ENCODE results near the gene ALOX5.
"Not testable (repeated sequence)": the region's sequence is repeated elsewhere in the genome, so short reads cannot be mapped to it uniquely, and the experiment has no call there.

DNA sequence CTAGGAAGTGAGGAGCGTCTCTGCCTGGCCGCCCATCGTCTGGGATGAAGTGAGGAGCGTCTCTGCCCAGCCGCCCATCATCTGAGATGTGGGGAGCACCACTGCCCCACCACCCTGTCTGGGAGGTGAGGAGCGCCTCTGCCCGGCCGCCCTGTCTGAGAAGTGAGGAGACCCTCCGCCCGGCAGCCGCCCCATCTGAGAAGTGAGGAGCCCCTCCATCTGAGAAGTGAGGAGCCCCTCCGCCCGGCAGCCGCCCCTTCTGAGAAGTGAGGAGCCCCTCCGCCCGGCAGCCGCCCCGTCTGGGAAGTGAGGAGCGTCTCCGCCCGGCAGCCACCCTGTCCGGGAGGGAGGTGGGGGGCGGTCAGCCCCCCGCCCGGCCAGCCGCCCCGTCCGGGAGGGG lies 17.6 kb downstream of the ALOX5 start:
- TF ChIP-seq, protein P1, sequence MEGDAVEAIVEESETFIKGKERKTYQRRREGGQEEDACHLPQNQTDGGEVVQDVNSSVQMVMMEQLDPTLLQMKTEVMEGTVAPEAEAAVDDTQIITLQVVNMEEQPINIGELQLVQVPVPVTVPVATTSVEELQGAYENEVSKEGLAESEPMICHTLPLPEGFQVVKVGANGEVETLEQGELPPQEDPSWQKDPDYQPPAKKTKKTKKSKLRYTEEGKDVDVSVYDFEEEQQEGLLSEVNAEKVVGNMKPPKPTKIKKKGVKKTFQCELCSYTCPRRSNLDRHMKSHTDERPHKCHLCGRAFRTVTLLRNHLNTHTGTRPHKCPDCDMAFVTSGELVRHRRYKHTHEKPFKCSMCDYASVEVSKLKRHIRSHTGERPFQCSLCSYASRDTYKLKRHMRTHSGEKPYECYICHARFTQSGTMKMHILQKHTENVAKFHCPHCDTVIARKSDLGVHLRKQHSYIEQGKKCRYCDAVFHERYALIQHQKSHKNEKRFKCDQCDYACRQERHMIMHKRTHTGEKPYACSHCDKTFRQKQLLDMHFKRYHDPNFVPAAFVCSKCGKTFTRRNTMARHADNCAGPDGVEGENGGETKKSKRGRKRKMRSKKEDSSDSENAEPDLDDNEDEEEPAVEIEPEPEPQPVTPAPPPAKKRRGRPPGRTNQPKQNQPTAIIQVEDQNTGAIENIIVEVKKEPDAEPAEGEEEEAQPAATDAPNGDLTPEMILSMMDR (IDR thresholded peaks at IDR 0.05; ENCODE audit: low read depth, low read length, missing input control): not testable (repeated sequence)
- not testable (repeated sequence) for TF ChIP-seq FOXA1 (IDR thresholded peaks at IDR 0.05); TAF1 (conservative IDR thresholded peaks at IDR 0.05); SP1 (IDR thresholded peaks at IDR 0.05); HNF4A (conservative IDR thresholded peaks at IDR 0.05); YY1 (IDR thresholded peaks at IDR 0.05); RAD21 (IDR thresholded peaks at IDR 0.05); RXRA (IDR thresholded peaks at IDR 0.05)
- TF ChIP-seq, protein P2, sequence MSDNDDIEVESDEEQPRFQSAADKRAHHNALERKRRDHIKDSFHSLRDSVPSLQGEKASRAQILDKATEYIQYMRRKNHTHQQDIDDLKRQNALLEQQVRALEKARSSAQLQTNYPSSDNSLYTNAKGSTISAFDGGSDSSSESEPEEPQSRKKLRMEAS (IDR thresholded peaks at IDR 0.05): not testable (repeated sequence)
- TF ChIP-seq, protein P3, sequence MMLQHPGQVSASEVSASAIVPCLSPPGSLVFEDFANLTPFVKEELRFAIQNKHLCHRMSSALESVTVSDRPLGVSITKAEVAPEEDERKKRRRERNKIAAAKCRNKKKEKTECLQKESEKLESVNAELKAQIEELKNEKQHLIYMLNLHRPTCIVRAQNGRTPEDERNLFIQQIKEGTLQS (IDR thresholded peaks at IDR 0.05): not testable (repeated sequence)
- TF ChIP-seq, protein P4, sequence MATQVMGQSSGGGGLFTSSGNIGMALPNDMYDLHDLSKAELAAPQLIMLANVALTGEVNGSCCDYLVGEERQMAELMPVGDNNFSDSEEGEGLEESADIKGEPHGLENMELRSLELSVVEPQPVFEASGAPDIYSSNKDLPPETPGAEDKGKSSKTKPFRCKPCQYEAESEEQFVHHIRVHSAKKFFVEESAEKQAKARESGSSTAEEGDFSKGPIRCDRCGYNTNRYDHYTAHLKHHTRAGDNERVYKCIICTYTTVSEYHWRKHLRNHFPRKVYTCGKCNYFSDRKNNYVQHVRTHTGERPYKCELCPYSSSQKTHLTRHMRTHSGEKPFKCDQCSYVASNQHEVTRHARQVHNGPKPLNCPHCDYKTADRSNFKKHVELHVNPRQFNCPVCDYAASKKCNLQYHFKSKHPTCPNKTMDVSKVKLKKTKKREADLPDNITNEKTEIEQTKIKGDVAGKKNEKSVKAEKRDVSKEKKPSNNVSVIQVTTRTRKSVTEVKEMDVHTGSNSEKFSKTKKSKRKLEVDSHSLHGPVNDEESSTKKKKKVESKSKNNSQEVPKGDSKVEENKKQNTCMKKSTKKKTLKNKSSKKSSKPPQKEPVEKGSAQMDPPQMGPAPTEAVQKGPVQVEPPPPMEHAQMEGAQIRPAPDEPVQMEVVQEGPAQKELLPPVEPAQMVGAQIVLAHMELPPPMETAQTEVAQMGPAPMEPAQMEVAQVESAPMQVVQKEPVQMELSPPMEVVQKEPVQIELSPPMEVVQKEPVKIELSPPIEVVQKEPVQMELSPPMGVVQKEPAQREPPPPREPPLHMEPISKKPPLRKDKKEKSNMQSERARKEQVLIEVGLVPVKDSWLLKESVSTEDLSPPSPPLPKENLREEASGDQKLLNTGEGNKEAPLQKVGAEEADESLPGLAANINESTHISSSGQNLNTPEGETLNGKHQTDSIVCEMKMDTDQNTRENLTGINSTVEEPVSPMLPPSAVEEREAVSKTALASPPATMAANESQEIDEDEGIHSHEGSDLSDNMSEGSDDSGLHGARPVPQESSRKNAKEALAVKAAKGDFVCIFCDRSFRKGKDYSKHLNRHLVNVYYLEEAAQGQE (IDR thresholded peaks at IDR 0.05): not testable (repeated sequence)
- TF ChIP-seq, protein P5, sequence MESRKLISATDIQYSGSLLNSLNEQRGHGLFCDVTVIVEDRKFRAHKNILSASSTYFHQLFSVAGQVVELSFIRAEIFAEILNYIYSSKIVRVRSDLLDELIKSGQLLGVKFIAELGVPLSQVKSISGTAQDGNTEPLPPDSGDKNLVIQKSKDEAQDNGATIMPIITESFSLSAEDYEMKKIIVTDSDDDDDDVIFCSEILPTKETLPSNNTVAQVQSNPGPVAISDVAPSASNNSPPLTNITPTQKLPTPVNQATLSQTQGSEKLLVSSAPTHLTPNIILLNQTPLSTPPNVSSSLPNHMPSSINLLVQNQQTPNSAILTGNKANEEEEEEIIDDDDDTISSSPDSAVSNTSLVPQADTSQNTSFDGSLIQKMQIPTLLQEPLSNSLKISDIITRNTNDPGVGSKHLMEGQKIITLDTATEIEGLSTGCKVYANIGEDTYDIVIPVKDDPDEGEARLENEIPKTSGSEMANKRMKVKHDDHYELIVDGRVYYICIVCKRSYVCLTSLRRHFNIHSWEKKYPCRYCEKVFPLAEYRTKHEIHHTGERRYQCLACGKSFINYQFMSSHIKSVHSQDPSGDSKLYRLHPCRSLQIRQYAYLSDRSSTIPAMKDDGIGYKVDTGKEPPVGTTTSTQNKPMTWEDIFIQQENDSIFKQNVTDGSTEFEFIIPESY (IDR thresholded peaks at IDR 0.05): not testable (repeated sequence)
